Cardiac ventricle fibroblast (primary cell): ENCODE measurements around the gene B3GNT8. TPM values are rescaled to one million over a fixed set of nuclear protein-coding genes. Genes with fewer than 3 reads are reported as not detected.

ENCODE experiments used
- total RNA-seq: library from RNA; depleted of rRNA; stranded (reverse); fragments of >200 nt; gene quantifications from 2 replicates; pipeline ENCODE4 v1.2.3, GENCODE V29; 2015

Gene B3GNT8, protein sequence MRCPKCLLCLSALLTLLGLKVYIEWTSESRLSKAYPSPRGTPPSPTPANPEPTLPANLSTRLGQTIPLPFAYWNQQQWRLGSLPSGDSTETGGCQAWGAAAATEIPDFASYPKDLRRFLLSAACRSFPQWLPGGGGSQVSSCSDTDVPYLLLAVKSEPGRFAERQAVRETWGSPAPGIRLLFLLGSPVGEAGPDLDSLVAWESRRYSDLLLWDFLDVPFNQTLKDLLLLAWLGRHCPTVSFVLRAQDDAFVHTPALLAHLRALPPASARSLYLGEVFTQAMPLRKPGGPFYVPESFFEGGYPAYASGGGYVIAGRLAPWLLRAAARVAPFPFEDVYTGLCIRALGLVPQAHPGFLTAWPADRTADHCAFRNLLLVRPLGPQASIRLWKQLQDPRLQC
- total RNA-seq, result 0.78 and 1.2 TPM in 2 replicates

DNA sequence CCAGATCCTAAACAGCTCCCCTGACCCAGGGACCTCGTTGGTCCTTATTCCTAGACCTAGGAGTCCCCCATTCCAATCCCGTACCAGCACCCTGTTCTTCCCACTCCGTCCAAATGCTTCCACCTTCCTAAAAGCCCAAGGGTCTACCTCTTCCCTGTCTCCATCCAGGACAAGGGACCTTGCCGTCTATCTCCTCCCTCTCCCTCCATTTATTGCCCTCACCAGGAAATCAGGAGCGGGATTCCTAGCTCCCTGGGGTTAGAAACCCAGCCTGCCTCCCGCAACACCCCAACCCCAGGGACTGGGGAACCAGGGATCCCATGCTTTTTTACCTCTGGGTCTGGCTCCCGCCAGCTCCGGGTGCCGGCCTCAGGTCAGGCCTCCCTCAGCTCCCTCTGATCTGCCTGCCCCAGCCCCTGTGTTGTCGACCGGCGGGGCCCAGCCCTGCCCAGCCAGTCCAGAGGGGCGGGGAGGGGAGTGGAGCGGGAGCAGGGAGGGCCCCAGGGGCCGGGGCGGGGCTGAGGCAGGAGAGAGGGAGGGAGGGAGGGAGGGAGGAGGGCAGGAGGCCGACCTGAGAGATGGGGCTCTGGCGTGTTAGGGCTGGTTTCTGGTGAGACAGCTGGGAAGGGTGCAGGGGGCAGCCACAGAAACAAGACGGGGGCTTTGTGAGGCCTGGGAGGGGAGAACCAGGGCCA, at the start of gene B3GNT8:
TSS of gene B3GNT8 (minus strand) at position 423 of the 695 bp plus-strand sequence. CDS start 596 bp downstream, outside the sequence.

DNA sequence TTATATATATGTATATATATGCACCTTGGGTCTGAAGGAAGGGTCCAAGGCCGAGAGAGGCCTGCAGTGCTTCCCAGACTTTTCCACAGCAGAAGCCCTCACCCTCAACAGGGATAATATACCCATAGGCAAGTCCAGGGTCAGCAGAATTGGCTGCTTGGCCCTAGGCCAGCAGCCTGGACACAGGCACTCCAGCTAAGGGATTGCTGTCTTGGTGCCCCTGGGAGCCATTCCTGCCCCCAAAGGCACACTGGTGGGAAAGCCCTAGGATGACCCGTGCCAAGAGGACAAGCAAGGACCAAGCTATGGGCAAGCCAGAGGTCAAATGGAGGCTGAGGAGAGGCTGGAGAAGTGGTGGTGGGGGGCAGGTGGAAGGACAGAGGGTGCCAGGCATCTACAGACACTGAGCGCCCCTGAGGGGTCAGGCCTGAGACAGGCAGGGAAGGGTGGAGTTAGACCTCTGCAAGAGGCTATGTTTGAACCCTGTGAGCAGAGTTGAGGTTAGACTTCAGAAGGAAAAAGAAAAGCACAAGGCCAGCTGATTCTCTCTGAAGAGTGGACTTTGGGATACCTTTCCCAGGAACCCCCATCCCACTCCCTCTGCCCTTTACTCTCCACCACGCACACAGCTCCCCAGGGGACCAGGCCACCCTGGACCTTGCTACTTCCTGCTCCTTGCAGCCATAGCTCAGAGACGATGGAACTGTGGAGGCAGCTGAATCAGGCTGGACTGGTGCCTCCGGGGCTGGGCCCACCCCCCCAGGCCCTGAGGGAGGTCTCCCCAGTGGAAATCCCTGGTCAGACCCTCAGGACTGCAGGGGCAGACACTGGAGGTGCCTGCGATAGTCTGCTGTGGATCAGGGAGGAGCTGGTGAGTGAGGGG, 15.5 kb upstream of the B3GNT8 start, which contains the start of gene ERICH4:
TSS of gene ERICH4 (plus strand) at position 684 of the 883 bp plus-strand sequence. CDS start at position 698, 14 bp downstream.

DNA sequence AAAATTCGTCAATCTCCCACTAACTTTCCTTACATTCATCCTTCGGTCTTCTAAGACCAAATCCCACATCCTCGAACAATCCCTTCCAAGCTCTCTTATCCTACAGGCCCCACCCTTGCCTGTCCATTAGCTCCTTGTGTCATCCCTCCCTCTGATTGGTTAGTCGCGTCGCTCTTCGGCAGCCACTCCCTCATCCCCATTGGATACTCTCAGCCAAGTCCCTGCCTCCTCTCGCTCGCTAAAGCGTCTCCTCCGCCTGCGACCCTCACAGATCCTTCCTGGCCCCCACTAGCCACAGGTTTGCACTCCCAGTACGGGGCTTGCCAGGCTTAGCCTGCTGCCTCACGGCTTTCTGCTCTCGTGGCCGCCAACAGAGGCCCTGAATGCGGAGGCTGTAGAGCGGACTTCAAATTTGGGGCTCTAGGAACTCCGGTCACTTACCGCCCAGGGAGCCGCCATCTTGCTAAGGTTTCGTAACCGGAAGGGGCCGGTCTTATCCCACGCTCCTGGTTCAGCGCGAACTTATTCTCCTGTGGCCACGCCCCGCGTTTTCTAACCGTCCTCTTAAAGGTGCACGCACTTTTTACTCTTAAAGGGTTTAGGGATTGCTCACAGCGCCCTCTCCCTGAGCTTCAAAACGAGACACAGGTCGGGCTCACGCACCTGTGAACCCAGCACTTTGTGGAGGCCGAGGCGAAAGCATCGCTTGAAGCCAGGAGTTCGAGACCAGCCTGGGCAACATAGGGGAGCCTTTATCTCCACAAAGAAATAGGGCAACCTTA, 12.5 kb upstream of the B3GNT8 start, which contains the start of gene DMAC2:
TSS of gene DMAC2 (minus strand) at position 472 of the 782 bp plus-strand sequence. CDS start at position 459, 13 bp downstream.

DNA sequence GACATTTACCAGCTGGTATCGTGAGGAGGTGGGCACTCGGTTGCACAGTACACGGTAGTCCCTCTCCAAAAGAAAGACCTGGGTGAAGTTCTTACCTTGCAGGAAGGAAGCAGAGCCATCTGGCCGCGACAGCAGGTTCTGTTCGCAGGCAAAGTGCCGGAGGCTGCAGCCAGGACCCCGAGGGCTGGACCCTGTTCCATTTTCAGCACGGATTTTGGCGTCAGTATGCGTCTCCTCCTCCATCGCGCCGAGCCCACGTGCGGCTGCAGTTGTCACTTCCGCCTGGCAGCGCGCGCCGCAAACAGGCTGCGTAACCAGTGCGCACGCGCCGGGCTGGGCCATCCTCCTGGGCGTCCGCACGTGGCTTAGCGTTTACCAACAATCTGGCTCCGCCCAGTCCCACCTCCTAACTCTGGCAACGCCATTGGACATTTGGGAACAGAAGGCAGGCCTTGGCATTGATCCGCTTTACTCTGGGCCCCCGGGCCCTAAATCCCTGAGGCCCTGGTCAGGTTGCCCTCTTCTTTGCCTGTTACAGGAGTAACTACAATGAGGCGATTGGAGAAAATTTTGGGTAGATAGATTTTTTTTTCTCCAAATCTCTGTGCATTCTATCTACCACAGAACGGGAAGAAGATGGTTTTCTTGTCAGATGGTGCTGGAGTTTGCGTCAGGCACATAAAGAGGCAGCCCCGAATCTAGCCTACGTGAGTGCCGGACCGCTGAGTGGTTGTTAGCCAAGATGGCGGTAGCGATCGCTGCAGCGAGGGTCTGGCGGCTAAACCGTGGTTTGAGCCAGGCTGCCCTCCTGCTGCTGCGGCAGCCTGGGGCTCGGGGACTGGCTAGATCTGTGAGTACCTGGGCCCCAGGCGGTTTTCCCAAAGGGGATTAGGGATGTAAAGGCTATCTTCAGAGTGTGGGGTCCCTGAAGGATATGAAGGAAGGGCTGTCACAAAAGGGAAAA, 29.8 kb downstream of the B3GNT8 start, which contains the start of the genes BCKDHA and EXOSC5:
TSS of gene BCKDHA (plus strand) at position 733 of the 964 bp plus-strand sequence. CDS start at position 743, 10 bp downstream.
TSS of gene EXOSC5 (minus strand) at position 274 of the 964 bp plus-strand sequence. CDS start at position 243, 31 bp downstream.

DNA sequence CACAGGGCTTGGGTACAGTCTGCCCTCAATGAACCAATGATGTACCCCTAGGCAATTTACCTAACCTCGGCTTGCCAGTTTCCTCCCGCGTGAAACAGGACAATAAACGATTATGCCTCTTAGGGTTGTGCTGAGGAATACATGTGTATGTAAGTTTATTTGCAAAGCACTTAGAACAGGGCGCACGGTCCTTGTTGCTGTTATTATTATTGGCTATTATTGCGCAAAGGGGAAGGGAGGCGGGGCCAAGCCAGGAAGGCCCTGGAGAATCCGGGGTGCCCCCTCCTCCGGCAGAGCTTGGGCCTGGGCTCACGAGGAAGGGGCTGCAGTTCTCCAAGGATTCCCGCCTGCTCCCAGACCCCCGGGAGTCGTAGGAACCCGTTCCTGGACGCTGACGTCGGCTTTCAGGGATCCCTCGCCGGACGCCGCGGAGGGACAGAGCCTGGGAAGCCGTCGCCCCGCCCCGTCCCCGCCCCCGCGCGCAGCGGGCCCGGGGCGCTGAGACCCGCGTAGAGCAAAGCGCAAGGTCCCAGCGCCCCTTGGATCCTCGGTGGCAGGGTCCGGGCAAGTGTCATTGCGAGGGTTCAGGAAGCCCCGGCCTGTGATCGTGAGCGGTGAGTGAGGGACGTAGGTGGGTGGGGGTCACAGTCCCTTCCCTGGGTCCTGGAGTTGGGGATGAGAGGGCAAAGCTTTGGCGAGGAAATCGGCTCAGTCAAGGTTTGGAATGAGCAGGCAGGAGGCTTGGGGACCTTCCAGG, 50.8 kb downstream of the B3GNT8 start, which contains the start of gene TMEM91:
TSS of gene TMEM91 (plus strand) at position 293 of the 757 bp plus-strand sequence. CDS start 1,777 bp downstream, outside the sequence.

Other genes starting within 250 kb of the B3GNT8 start
- not detected in 2 replicates for gene CYP2S1, start 234.2 kb downstream of the B3GNT8 start, total RNA-seq
- 44.3 and 52.9 TPM in 2 replicates for gene AXL, start 208.2 kb downstream of the B3GNT8 start, total RNA-seq
- 117 and 119 TPM in 2 replicates for gene HNRNPUL1, start 163.0 kb downstream of the B3GNT8 start, total RNA-seq
- gene CCDC97, start 117.2 kb downstream of the B3GNT8 start, total RNA-seq, result 11.9 and 12.0 TPM in 2 replicates
- gene TGFB1, start 73.5 kb downstream of the B3GNT8 start, total RNA-seq, result 65.2 and 74.3 TPM in 2 replicates
- 1.7 and 6.1 TPM in 2 replicates for gene B9D2, start 63.2 kb downstream of the B3GNT8 start, total RNA-seq
- 5.5 and 8.5 TPM in 2 replicates for gene TMEM91, start 50.8 kb downstream of the B3GNT8 start, total RNA-seq
- gene EXOSC5, start 30.0 kb downstream of the B3GNT8 start, total RNA-seq, result 15.2 and 25.5 TPM in 2 replicates
- gene BCKDHA, start 29.6 kb downstream of the B3GNT8 start, total RNA-seq, result 30.8 and 37.3 TPM in 2 replicates
- 28.8 and 31.2 TPM in 2 replicates for gene DMAC2, start 12.5 kb upstream of the B3GNT8 start, total RNA-seq
- gene ERICH4, start 15.8 kb upstream of the B3GNT8 start, total RNA-seq, result not detected in 2 replicates
- not detected in 2 replicates for gene CEACAM21, start 148.8 kb upstream of the B3GNT8 start, total RNA-seq
- gene CEACAM4, start 199.7 kb upstream of the B3GNT8 start, total RNA-seq, result not detected in 2 replicates